ENCODE data around the gene ARHGAP25.

- TF ChIP-seq POLR2A (IDR thresholded peaks at IDR 0.05) (no peak), CTCF (IDR thresholded peaks at IDR 0.05) (no peak)
These were observed 13.0 kb upstream of the ARHGAP25 start for GRCh38 chr2:68721482-68722101.

All from body of pancreas (tissue), 4 donors.